Activated CD8-positive, alpha-beta T cell treated with anti-CD3 and anti-CD28 coated beads for 36 hours (primary cell): ENCODE measurements around the gene DEFB108B. TPM values are rescaled to one million over a fixed set of nuclear protein-coding genes. Genes with fewer than 3 reads are reported as not detected.
"Not testable (repeated sequence)": the region's sequence is repeated elsewhere in the genome, so short reads cannot be mapped to it uniquely, and the experiment has no call there.

ENCODE experiments used
- ATAC-seq: fragments of 200-7000 bp; cut with Tn5 transposase; one replicate; pipeline ENCODE4 v1.10.0; 2021; ENCODE audit warnings: mild to moderate bottlenecking, moderate library complexity
- CTCF ChIA-PET: fragments of 350-600 bp; sonication (Branson Sonifier 250); formaldehyde crosslinking; loops from one replicate; lab custom pipeline; 2021; ENCODE audit warnings: antibody characterized with exemption; lab: Charles Lee
- POLR2A ChIA-PET: fragments of 350-600 bp; sonication (Branson Sonifier 250); formaldehyde crosslinking; loops from one replicate; lab custom pipeline; 2021; ENCODE audit warnings: antibody characterized with exemption; lab: Charles Lee
- DNase-seq: peaks from one replicate; pipeline ENCODE4 v3.0.0-alpha.2; 2020
- H3K27ac Mint-ChIP-seq: one replicate; pipeline ENCODE4 v1.8.0; 2021; ENCODE audit warnings: mild to moderate bottlenecking, mixed read lengths
- H3K27me3 Mint-ChIP-seq: one replicate; pipeline ENCODE4 v1.8.0; 2021; ENCODE audit warnings: mixed read lengths
- H3K36me3 Mint-ChIP-seq: one replicate; pipeline ENCODE4 v1.8.0; 2021; ENCODE audit warnings: low read depth, mixed read lengths
- H3K4me1 Mint-ChIP-seq: one replicate; pipeline ENCODE4 v1.8.0; 2021; ENCODE audit warnings: low read depth, mixed read lengths
- H3K4me3 Mint-ChIP-seq: one replicate; pipeline ENCODE4 v1.8.0; 2021; ENCODE audit warnings: mild to moderate bottlenecking, moderate library complexity, mixed read lengths
- H3K9me3 Mint-ChIP-seq: one replicate; pipeline ENCODE4 v1.8.0; 2021; ENCODE audit warnings: mixed read lengths
- intact Hi-C: fragments of 100-400 bp; cut with micrococcal nuclease; formaldehyde crosslinking; loops from one replicate; pipeline ENCODE4 v1.10.0; 2022
- total RNA-seq, 2 experiments: library from RNA; stranded (reverse); gene quantifications; one replicate each; pipeline ENCODE4 v1.2.3, GENCODE V29; 2021
- TF ChIP-seq, protein P1 (sequence below): fragments of 200-600 bp; IDR thresholded peaks from one replicate; pipeline ENCODE4 v1.8.0; 2022; ENCODE audit warnings: antibody characterized with exemption, mild to moderate bottlenecking

Gene DEFB108B
- total RNA-seq, 2 experiments from 2014 or later: not detected

DNA sequence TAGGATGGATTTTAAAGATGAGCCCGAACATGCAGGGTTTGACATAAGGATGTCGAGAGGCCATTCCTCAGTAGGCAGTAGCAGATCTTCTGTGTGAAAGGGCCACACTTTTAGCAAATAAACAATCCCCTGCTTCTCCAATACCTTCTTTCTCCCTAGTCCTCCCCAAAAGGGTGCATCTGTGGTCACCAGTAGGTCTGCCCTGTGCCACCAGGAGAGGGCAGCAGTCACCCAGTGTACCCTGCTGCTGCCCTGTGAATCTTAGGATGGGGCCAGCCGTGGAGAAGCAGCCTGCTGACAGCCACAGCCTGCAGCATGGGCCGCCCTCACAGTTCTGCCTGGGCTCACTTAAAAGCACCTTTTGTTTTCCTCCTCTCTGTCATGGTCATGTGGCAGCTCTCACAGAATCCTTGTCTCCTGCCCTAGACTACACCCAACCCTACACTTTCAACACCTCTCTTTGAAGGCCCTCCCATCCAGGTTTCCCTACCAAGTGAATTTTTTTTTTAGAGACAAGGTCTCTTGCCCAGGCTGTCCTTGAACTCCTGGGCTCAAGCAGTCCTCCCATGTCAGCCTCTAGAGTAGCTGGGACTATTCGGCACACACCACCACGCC lies 40.3 kb upstream of the DEFB108B start:
- ATAC-seq, POLR2A ChIA-PET, H3K4me3 Mint-ChIP-seq, H3K36me3 Mint-ChIP-seq, CTCF ChIA-PET, H3K27ac Mint-ChIP-seq, intact Hi-C loops, H3K9me3 Mint-ChIP-seq, H3K27me3 Mint-ChIP-seq: not testable (repeated sequence)
- peak; percentile 66 for DNase-seq
- TF ChIP-seq, protein P1, sequence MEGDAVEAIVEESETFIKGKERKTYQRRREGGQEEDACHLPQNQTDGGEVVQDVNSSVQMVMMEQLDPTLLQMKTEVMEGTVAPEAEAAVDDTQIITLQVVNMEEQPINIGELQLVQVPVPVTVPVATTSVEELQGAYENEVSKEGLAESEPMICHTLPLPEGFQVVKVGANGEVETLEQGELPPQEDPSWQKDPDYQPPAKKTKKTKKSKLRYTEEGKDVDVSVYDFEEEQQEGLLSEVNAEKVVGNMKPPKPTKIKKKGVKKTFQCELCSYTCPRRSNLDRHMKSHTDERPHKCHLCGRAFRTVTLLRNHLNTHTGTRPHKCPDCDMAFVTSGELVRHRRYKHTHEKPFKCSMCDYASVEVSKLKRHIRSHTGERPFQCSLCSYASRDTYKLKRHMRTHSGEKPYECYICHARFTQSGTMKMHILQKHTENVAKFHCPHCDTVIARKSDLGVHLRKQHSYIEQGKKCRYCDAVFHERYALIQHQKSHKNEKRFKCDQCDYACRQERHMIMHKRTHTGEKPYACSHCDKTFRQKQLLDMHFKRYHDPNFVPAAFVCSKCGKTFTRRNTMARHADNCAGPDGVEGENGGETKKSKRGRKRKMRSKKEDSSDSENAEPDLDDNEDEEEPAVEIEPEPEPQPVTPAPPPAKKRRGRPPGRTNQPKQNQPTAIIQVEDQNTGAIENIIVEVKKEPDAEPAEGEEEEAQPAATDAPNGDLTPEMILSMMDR: peak; percentile 33
- H3K4me1 Mint-ChIP-seq: peaks cover 19% of the 10 kb centered on the region

DNA sequence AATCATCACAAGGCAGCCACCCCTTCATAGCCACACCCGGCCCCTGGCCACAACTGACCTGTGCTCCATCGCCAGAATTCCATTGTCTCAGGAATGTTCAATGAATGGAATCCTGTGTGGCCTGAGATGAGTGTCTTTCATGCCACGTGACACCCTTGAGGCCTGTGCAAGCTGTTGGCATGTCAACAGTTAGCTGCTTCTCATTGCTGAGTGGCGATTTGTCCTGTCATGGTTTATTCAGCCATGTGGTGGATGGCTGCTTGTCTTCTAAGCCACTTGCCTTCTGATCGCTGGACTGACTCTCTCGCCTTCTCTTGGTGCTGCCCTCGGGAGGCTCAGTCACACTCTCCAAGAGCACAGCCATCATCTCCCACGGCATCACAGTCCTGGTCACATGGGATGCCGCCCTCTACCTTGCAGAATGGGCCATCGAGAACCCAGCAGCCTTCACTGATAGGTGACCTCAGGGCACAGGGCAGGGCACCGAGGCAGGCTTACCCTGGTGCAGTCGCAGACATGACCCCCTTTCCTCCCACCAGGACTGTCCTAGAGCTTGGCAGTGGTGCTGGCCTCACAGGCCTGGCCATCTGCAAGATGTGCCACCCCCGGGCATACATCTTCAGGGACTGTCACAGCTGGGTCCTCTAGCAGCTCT lies 38.5 kb upstream of the DEFB108B start:
- DNase-seq, H3K27ac Mint-ChIP-seq, CTCF ChIA-PET, H3K36me3 Mint-ChIP-seq, POLR2A ChIA-PET, H3K4me3 Mint-ChIP-seq, H3K9me3 Mint-ChIP-seq, intact Hi-C loops, H3K27me3 Mint-ChIP-seq, H3K4me1 Mint-ChIP-seq, ATAC-seq: not testable (repeated sequence)

DNA sequence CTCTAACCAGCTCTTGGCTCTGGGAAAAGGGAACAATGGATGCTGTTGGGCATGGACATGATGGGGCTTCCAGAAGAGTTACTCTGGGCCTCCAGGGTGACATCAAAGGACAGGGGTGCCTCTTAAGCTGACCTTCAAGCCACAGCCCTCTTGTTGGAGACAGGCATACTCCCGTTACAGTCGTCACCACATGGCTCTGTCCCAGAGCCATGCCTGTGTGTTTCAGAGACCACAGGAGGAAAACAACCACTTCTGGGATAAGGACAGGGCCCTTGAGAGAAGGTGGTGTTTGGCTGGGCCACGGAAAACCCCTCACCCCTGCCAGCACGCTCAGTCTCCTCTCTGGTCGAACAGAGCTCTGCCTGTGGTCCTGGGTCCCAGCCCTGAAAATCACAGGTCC lies 37.8 kb upstream of the DEFB108B start:
- H3K4me3 Mint-ChIP-seq, POLR2A ChIA-PET, H3K27ac Mint-ChIP-seq, H3K4me1 Mint-ChIP-seq, H3K27me3 Mint-ChIP-seq, DNase-seq, H3K36me3 Mint-ChIP-seq, H3K9me3 Mint-ChIP-seq, CTCF ChIA-PET, ATAC-seq, intact Hi-C loops: not testable (repeated sequence)

DNA sequence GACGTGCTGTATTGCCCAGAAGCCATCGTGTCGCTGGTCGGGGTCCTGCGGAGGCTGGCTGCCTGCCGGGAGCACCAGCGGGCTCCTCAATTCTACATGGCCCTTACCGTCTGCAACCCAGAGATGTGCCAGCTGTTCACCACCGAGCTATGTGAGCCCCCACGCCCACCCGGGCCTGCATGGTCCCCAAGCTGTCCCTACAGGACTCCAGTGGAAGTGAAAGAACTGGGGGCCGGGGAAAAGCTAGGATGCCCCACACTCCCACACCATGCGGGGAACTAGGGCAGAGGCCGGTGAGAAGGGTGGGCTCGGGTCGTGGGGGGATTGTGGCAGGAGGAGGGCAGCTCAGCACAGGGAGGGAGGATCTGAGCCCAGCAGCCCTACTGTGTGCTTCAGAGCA lies 37.0 kb upstream of the DEFB108B start:
- H3K27ac Mint-ChIP-seq, DNase-seq, H3K9me3 Mint-ChIP-seq, CTCF ChIA-PET, H3K27me3 Mint-ChIP-seq, POLR2A ChIA-PET, H3K36me3 Mint-ChIP-seq, H3K4me1 Mint-ChIP-seq, ATAC-seq, intact Hi-C loops, H3K4me3 Mint-ChIP-seq: not testable (repeated sequence)

DNA sequence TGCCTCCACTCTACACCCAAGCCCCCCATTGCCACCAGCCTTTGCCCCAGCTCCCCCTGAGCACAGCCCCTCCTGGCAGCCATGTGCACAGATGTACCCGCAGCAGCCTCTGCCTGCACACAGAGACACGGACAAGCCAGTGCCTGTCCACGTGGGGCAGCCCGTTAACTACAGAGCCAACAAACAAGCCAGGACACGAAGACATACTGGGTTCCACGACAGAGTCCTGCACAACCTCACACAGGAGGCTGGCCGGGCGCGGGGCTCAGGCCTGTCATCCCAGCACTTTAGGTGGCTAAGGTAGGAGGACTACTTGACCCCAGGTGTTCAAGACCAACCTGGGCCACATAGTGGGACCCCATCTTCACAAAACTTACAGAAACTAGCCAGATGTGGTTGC lies 36.2 kb upstream of the DEFB108B start:
- H3K4me1 Mint-ChIP-seq, H3K4me3 Mint-ChIP-seq, DNase-seq, H3K9me3 Mint-ChIP-seq, H3K27me3 Mint-ChIP-seq, ATAC-seq, H3K36me3 Mint-ChIP-seq, H3K27ac Mint-ChIP-seq, POLR2A ChIA-PET, intact Hi-C loops, CTCF ChIA-PET: not testable (repeated sequence)

DNA sequence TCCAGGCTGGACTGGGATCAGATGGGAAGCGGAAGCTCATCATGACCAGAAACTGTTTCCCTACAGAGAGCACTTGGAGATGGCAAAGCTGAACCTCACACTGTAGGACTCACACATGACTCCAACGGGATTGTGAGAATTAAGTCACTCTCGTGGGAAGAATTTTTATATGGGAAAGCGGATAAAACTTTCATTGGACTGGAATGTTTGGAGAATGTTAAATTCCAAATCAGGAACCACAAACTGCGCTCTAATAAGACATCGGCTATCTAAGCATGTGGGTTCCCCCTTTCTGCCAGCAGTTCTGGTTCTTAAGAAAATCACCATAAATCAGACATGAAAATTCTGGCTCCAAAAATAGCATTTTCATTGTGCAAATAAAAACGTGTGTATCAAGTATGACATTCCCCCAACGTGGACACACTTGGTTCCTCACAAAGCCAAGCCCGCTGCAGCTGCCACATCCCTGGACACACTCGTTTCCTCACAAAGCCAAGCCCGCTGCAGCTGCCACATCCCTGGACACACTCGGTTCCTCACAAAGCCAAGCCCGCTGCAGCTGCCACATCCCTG lies 33.4 kb upstream of the DEFB108B start:
- DNase-seq, H3K4me1 Mint-ChIP-seq, H3K27me3 Mint-ChIP-seq, ATAC-seq, intact Hi-C loops, H3K9me3 Mint-ChIP-seq, H3K27ac Mint-ChIP-seq, H3K36me3 Mint-ChIP-seq, POLR2A ChIA-PET, H3K4me3 Mint-ChIP-seq: not testable (repeated sequence)
- CTCF ChIA-PET: interaction anchor here (0.8 to 1.5 kb wide), 8 partner anchors 9 to 345 kb away, joined by 3 to 10 read pairs (median 3); no protein-coding TSS in a partner anchor

DNA sequence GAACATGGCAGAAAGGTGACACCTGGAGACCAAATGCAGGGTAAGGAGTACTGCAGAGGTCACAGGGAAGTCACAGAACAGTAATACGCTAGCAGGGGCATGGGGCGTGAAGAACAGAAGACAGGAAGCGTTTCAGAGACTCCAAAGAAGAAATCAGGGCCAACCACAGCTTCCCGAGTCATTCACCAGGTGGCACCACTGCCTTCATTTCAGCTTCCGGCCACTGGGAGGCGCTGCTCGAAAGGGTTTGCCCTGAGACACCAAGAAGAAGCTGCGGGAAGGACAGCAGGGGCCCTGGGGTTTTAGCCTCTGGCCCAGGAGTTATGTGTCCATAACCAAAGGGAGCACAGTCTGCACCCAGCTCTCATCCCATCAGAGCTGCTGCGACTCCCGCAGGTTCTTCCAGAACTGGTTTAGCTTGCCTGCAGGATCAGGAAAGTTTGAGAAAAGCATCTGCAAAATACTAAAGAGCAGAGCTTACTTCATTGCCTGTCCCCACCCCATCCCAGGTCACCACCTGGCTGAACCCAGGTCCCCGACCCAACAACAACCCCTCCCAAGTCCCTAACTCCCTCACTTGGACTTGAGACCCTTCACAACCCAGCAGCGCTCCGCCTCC lies 32.6 kb upstream of the DEFB108B start:
- H3K36me3 Mint-ChIP-seq, H3K4me3 Mint-ChIP-seq, H3K27ac Mint-ChIP-seq, H3K9me3 Mint-ChIP-seq, H3K27me3 Mint-ChIP-seq, intact Hi-C loops, H3K4me1 Mint-ChIP-seq, POLR2A ChIA-PET: not testable (repeated sequence)
- CTCF ChIA-PET: interaction anchor here (0.8 to 1.5 kb wide), 8 partner anchors 10 to 344 kb away, joined by 3 to 10 read pairs (median 3); no protein-coding TSS in a partner anchor
- DNase-seq (peak; percentile 93), ATAC-seq (peak; percentile 55)
- TF ChIP-seq, protein P1: peak; percentile 89

DNA sequence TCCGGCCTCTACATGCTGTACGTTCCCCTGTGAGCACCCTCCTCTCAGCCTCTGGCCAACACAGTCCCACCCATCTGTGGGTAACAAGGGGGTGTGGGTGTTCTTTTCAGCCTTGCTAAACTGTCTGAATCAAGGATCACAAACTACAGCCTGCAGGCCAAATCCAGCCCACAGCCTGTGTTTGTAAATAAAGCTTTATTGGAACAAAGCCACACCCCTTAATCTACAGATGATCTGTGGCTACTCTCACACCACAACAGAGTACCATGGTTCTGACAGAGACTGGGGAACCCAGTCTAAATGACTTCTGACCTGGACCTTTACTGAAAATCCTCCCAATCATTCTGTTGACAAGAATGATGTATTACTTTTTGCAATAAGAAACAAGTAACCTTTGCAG lies 32.0 kb upstream of the DEFB108B start:
- H3K27ac Mint-ChIP-seq, H3K36me3 Mint-ChIP-seq, POLR2A ChIA-PET, H3K4me3 Mint-ChIP-seq, H3K27me3 Mint-ChIP-seq, H3K4me1 Mint-ChIP-seq, intact Hi-C loops, ATAC-seq, DNase-seq, H3K9me3 Mint-ChIP-seq: not testable (repeated sequence)
- CTCF ChIA-PET: interaction anchor here (1.0 to 1.5 kb wide), 6 partner anchors 10 to 344 kb away, joined by 3 to 10 read pairs (median 4); no protein-coding TSS in a partner anchor

DNA sequence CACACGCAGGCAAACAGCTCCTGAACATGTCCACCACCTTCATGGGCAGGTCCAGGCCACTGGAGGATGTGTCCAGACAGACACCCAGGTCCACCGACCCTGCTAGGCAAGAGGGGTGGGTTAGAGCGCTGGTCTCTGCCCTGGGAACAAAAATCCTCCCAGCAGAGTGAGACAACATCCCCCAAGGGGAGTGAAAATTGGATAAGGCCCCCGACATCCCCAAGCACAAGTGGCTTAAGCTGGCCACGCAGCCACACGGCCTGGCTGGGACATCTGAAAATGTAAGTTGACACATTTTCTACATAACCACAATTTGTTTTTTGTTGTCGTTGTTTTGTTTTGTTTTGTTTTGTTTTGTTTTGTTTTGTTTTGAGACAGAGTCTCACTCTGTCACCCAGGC lies 30.1 kb upstream of the DEFB108B start:
- intact Hi-C loops, H3K27me3 Mint-ChIP-seq, DNase-seq, H3K9me3 Mint-ChIP-seq, H3K4me3 Mint-ChIP-seq, POLR2A ChIA-PET, H3K36me3 Mint-ChIP-seq, ATAC-seq, H3K27ac Mint-ChIP-seq, H3K4me1 Mint-ChIP-seq: not testable (repeated sequence)
- CTCF ChIA-PET: interaction anchor here (0.9 kb wide), 1 partner anchor 11 kb away, joined by 4 read pairs; no protein-coding TSS in a partner anchor
